GM12878 (cell line): Measurements from ENCODE around the gene PRDM8. TPM values are rescaled to one million over a fixed set of nuclear protein-coding genes. Genes with fewer than 3 reads are reported as not detected.

Experiments used
- EGR1 ChIP-seq, 2 experiments: IDR thresholded peaks; 1 replicate in 1 of 2; 2 replicates in 1 of 2; pipeline ENCODE4 v1.6.1; 2011 to 2012; ENCODE audit warnings: low read depth in 2 of 2, low read length in 2 of 2, borderline replicate concordance in 1 of 2, mild to moderate bottlenecking in 1 of 2, moderate library complexity in 1 of 2
- EZH2 ChIP-seq: IDR thresholded peaks from 2 replicates; pipeline ENCODE4 v1.6.1; 2012; ENCODE audit warnings: low read depth, mild to moderate bottlenecking, control low read depth, inconsistent platforms, low read length, borderline replicate concordance; ENCODE audit not compliant: control insufficient read depth
- FOS ChIP-seq: IDR thresholded peaks from 3 replicates; pipeline ENCODE4 v1.6.1; 2011; ENCODE audit warnings: borderline replicate concordance; ENCODE audit not compliant: insufficient read length; ENCODE audit errors: extremely low read depth
- HDGF ChIP-seq: fragments of 450-650 bp; IDR thresholded peaks from 2 replicates; pipeline ENCODE4 v1.6.1; 2016; ENCODE audit warnings: antibody characterized with exemption
- IKZF1 ChIP-seq: fragments of 450-650 bp; conservative IDR thresholded peaks from 2 replicates; pipeline ENCODE4 v1.6.1; 2017; ENCODE audit warnings: antibody characterized with exemption, mild to moderate bottlenecking
- IKZF2 ChIP-seq, 2 experiments: fragments of 450-650 bp; IDR thresholded peaks; 2 replicates each; pipeline ENCODE4 v1.6.1; 2017; ENCODE audit warnings: mild to moderate bottlenecking in 2 of 2, moderate library complexity in 2 of 2
- KAT2A ChIP-seq: conservative IDR thresholded peaks from 2 replicates; pipeline ENCODE4 v1.6.1; 2011; ENCODE audit warnings: low read depth, low read length; ENCODE audit not compliant: control insufficient read depth
- KLF5 ChIP-seq: fragments of 450-650 bp; IDR thresholded peaks from 2 replicates; pipeline ENCODE4 v1.6.1; 2014; ENCODE audit warnings: mild to moderate bottlenecking; ENCODE audit not compliant: partially characterized antibody
- MEF2B ChIP-seq: fragments of 450-650 bp; IDR thresholded peaks from 2 replicates; pipeline ENCODE4 v1.6.1; 2018; ENCODE audit warnings: mild to moderate bottlenecking, moderate library complexity; ENCODE audit not compliant: partially characterized antibody, poor library complexity, severe bottlenecking
- MTA3 ChIP-seq: IDR thresholded peaks from 2 replicates; pipeline ENCODE4 v1.6.1; 2012; ENCODE audit warnings: low read length, inconsistent platforms, borderline replicate concordance
- MYC ChIP-seq: IDR thresholded peaks from 2 replicates; pipeline ENCODE4 v1.6.1; 2011; ENCODE audit warnings: mild to moderate bottlenecking, low read length, moderate library complexity, inconsistent platforms; ENCODE audit not compliant: insufficient read depth, insufficient replicate concordance, insufficient read length, severe bottlenecking
- RAD21 ChIP-seq: IDR thresholded peaks from 2 replicates; pipeline ENCODE4 v1.6.1; 2011; ENCODE audit warnings: mild to moderate bottlenecking, low read depth, low read length, moderate library complexity; ENCODE audit not compliant: insufficient read depth
- RB1 ChIP-seq: fragments of 450-650 bp; formaldehyde crosslinking; IDR thresholded peaks from 2 replicates; pipeline ENCODE4 v1.6.1; 2017; ENCODE audit warnings: mild to moderate bottlenecking, borderline replicate concordance
- RCOR1 ChIP-seq: conservative IDR thresholded peaks from 2 replicates; pipeline ENCODE4 v1.6.1; 2012; ENCODE audit warnings: low read depth, low read length, improper control_type of control experiment
- RELA ChIP-seq: fragments of 450-650 bp; IDR thresholded peaks from 2 replicates; pipeline ENCODE4 v1.8.0; 2014; ENCODE audit warnings: borderline replicate concordance; ENCODE audit not compliant: partially characterized antibody
- SP1 ChIP-seq: IDR thresholded peaks from one replicate; pipeline ENCODE4 v1.6.1; 2011; ENCODE audit warnings: low read depth, low read length
- STAT1 ChIP-seq: fragments of 450-650 bp; conservative IDR thresholded peaks from 2 replicates; pipeline ENCODE4 v1.6.1; 2014; ENCODE audit warnings: antibody characterized with exemption, mild to moderate bottlenecking
- YY1 ChIP-seq: IDR thresholded peaks from 2 replicates; pipeline ENCODE4 v1.6.1; 2011; ENCODE audit warnings: low read depth, mild to moderate bottlenecking, low read length
- ZNF384 ChIP-seq: IDR thresholded peaks from 2 replicates; pipeline ENCODE4 v1.6.1; 2012; ENCODE audit warnings: low read depth, mild to moderate bottlenecking, low read length, improper control_type of control experiment, borderline replicate concordance
- polyA plus RNA-seq, 11 experiments: library from polyadenylated mRNA; depleted of rRNA in 4 of 11; unstranded in 6 of 11; stranded (reverse) in 5 of 11; fragments of >200 nt; fragmentation: Nextera tagmentation in 4 of 11; fragmentation: Illumina TruSeq in 1 of 11; extraction: Ambion mirVana in 4 of 11; extraction: Trizol in 1 of 11; gene quantifications; 1 replicate in 1 of 11; 2 replicates in 10 of 11; pipeline versions ENCODE4 v1.2.1 to v1.2.3, GENCODE V29; 2011 to 2016; ENCODE audit warnings: inconsistent platforms in 2 of 11, missing spikeins in 2 of 11, low read depth in 1 of 11
- total RNA-seq, 4 experiments: library from RNA; depleted of rRNA in 3 of 4; stranded (reverse); fragments of >200 nt in 3 of 4; fragmentation: Illumina TruSeq in 1 of 4; extraction: Trizol in 1 of 4; gene quantifications; 2 replicates each; pipeline versions ENCODE4 v1.2.1 to v1.2.3, GENCODE V29; 2013 to 2021
- TF ChIP-seq, protein P1 (sequence below): fragments of 150-350 bp; IDR thresholded peaks from 2 replicates; pipeline ENCODE4 v1.6.1; 2014; ENCODE audit warnings: mild to moderate bottlenecking, low read depth, low read length
- TF ChIP-seq, protein P2 (sequence below): fragments of 450-650 bp; IDR thresholded peaks from 2 replicates; pipeline ENCODE4 v1.6.1; 2017; ENCODE audit warnings: mild to moderate bottlenecking, moderate library complexity
- TF ChIP-seq, protein P3 (sequence below): fragments of 450-650 bp; conservative IDR thresholded peaks from 2 replicates; pipeline ENCODE4 v1.6.1; 2017; ENCODE audit warnings: mild to moderate bottlenecking, moderate library complexity

PRDM8 gene
- total and polyA plus RNA-seq, 10 of the 15 experiments (the other 5 are each of a cell fraction or from before 2014, with no cell fraction given), result 0.09 to 1.6 (median 0.40) TPM

DNA sequence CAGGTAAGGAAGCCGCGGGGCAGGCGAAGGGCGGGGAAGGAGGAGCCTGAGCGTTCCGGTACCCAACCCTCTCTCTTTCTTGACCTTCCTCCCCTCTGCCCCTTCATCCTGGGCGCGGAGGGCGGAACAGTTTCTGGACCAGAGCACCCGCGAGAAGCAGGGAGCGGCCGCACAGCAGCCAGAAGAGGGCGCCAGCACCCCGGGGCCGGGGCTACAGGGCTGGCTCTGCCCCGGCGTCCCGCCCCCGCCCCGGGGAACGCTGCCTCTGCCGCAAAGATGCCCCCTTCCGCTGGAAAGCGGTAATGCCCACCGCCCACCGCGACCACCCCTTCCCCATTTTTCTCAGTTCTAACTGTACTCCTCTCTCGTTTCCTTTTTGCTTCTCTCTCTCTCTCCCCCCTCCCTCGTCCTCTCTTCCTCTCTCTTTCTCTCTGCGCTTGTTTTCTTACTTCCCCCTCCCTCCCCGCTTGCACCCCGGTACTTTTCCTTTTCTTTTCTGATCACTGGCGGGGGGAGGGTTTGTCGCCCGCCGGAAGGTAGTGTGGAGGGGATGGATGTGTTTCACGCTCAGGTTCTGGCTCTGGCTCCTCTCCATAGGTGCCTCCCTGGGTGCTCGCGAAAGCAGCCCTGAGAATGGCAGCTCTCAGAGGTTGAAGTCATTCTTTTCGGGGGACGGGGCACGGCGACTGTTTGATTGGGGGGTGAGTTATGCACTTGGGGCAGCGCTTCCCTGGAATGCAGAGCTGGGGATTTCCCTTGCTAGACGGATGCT is 13.1 kb upstream of the PRDM8 start (continued):
- no peak for TF ChIP-seq MYC
- 0 out of 2 replicates have a peak, but pooled peaks have one; percentile 49 for TF ChIP-seq RB1
- TF ChIP-seq FOS, result no peak
- peak in 1 of 2 experiments; percentile 60; a peak in 2 of 4 replicates for TF ChIP-seq IKZF2 (IDR thresholded peaks at IDR 0.05)
- TF ChIP-seq, protein P1, sequence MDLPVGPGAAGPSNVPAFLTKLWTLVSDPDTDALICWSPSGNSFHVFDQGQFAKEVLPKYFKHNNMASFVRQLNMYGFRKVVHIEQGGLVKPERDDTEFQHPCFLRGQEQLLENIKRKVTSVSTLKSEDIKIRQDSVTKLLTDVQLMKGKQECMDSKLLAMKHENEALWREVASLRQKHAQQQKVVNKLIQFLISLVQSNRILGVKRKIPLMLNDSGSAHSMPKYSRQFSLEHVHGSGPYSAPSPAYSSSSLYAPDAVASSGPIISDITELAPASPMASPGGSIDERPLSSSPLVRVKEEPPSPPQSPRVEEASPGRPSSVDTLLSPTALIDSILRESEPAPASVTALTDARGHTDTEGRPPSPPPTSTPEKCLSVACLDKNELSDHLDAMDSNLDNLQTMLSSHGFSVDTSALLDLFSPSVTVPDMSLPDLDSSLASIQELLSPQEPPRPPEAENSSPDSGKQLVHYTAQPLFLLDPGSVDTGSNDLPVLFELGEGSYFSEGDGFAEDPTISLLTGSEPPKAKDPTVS, result no peak
- TF ChIP-seq, protein P2, sequence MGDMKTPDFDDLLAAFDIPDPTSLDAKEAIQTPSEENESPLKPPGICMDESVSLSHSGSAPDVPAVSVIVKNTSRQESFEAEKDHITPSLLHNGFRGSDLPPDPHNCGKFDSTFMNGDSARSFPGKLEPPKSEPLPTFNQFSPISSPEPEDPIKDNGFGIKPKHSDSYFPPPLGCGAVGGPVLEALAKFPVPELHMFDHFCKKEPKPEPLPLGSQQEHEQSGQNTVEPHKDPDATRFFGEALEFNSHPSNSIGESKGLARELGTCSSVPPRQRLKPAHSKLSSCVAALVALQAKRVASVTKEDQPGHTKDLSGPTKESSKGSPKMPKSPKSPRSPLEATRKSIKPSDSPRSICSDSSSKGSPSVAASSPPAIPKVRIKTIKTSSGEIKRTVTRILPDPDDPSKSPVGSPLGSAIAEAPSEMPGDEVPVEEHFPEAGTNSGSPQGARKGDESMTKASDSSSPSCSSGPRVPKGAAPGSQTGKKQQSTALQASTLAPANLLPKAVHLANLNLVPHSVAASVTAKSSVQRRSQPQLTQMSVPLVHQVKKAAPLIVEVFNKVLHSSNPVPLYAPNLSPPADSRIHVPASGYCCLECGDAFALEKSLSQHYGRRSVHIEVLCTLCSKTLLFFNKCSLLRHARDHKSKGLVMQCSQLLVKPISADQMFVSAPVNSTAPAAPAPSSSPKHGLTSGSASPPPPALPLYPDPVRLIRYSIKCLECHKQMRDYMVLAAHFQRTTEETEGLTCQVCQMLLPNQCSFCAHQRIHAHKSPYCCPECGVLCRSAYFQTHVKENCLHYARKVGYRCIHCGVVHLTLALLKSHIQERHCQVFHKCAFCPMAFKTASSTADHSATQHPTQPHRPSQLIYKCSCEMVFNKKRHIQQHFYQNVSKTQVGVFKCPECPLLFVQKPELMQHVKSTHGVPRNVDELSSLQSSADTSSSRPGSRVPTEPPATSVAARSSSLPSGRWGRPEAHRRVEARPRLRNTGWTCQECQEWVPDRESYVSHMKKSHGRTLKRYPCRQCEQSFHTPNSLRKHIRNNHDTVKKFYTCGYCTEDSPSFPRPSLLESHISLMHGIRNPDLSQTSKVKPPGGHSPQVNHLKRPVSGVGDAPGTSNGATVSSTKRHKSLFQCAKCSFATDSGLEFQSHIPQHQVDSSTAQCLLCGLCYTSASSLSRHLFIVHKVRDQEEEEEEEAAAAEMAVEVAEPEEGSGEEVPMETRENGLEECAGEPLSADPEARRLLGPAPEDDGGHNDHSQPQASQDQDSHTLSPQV, result 0 out of 2 replicates have a peak, but pooled peaks have one; percentile 15
- TF ChIP-seq YY1, result peak; percentile 55; the same call in 1 of the 2 replicates
- TF ChIP-seq KLF5, result no peak
- peak; percentile 66 for TF ChIP-seq MEF2B
- no peak for TF ChIP-seq MTA3
- no peak for TF ChIP-seq STAT1
- TF ChIP-seq EGR1 (IDR thresholded peaks at IDR 0.05; ENCODE audit: borderline replicate concordance in 1 of 2, low read depth in 2 of 2, low read length in 2 of 2), result peak; percentile 27 to 97
- TF ChIP-seq IKZF1, result peak; percentile 62; the same call in 1 of the 2 replicates
- no peak for TF ChIP-seq SP1
- TF ChIP-seq HDGF, result 0 out of 2 replicates have a peak, but pooled peaks have one; percentile 67
- TF ChIP-seq ZNF384, result no peak
- peak; percentile 64 for TF ChIP-seq RAD21
- TF ChIP-seq EZH2, result no peak
- TF ChIP-seq KAT2A, result no peak
- no peak for TF ChIP-seq RCOR1
- TF ChIP-seq, protein P3, sequence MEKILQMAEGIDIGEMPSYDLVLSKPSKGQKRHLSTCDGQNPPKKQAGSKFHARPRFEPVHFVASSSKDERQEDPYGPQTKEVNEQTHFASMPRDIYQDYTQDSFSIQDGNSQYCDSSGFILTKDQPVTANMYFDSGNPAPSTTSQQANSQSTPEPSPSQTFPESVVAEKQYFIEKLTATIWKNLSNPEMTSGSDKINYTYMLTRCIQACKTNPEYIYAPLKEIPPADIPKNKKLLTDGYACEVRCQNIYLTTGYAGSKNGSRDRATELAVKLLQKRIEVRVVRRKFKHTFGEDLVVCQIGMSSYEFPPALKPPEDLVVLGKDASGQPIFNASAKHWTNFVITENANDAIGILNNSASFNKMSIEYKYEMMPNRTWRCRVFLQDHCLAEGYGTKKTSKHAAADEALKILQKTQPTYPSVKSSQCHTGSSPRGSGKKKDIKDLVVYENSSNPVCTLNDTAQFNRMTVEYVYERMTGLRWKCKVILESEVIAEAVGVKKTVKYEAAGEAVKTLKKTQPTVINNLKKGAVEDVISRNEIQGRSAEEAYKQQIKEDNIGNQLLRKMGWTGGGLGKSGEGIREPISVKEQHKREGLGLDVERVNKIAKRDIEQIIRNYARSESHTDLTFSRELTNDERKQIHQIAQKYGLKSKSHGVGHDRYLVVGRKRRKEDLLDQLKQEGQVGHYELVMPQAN, result no peak
- TF ChIP-seq RELA, result no peak
